ELR (cell line): ENCODE data around the gene HMOX1.

Experiments
- DNase-seq: peaks from one replicate; pipeline ENCODE4 v3.0.0-alpha.2; 2015; ENCODE audit warnings: low read depth

Gene HMOX1, protein sequence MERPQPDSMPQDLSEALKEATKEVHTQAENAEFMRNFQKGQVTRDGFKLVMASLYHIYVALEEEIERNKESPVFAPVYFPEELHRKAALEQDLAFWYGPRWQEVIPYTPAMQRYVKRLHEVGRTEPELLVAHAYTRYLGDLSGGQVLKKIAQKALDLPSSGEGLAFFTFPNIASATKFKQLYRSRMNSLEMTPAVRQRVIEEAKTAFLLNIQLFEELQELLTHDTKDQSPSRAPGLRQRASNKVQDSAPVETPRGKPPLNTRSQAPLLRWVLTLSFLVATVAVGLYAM

DNA sequence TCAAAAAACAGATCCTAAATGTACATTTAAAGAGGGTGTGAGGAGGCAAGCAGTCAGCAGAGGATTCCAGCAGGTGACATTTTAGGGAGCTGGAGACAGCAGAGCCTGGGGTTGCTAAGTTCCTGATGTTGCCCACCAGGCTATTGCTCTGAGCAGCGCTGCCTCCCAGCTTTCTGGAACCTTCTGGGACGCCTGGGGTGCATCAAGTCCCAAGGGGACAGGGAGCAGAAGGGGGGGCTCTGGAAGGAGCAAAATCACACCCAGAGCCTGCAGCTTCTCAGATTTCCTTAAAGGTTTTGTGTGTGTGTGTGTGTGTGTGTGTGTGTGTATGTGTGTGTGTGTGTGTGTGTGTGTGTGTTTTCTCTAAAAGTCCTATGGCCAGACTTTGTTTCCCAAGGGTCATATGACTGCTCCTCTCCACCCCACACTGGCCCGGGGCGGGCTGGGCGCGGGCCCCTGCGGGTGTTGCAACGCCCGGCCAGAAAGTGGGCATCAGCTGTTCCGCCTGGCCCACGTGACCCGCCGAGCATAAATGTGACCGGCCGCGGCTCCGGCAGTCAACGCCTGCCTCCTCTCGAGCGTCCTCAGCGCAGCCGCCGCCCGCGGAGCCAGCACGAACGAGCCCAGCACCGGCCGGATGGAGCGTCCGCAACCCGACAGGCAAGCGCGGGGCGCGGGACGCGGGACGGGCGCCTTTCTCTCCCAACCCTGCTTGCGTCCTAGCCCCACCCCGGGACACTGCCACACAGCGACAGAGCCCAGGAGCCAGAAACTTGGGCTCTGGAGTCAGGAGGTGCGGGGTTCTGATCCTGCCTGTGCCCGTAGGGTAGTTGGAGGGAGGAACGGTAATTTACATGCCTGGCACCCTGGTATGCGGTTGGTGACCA is at the start of gene HMOX1:
Gene HMOX1 (plus strand): TSS at position 560 of the 887 bp plus-strand sequence. CDS start 78 bp downstream, at position 638.
- DNase-seq: peak; percentile 91

DNA sequence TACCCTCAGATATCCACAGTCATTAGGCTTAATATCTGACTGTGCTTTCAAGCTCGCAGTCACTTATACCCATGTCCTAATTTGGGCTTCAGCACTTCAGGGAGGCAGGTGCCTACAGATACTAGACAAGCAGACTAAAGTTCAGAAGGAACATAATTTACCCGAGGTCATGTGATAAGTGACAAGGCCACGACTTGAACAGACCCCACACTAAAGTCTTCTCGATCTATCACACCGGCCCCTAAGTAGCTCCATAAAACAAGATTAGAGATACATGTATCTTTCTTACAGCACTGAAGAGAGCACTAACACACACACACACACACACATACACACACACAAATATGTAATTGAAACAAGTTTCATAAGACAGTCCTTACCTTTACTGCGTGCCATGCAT is 48.6 kb upstream of the HMOX1 start:
- no peak for DNase-seq

DNA sequence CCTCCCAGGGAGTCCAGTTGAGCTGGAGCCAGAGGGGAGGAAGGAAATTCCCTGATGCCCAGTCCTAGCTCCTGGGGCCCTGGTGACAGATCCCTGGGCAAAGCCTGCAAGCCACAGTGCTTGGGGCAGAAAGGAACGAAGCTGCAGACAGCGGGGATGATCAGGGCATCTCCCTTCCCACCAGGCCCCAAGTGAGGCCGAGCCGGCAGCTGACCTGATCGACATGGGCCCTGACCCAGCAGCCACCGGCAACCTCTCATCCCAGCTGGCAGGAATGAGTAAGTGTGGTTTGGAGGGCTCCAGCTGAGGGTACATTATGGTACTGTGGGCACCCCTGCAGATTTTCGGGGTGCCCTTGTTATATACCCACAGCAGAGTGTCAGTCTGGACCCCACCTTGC is 47.7 kb upstream of the HMOX1 start:
- no peak for DNase-seq

DNA sequence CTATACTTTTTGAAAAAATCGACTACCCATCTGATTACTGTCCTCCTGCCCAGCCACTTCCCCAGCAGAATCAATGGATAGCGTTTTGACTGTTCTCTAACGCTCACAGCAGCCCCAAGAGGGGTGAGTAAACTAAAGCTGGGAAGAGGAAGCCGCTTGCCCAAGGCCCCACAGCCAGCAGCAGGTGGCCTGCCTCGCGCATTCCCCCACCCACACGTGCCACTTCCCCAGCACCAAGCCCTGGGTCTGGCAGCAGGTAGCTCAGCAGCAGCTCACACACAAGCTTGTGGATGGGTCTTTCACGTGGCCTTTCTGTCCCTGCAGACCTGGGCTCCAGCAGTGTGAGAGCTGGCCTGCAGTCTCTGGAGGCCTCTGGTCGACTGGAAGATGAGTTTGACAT is 46.9 kb upstream of the HMOX1 start:
- DNase-seq: no peak

DNA sequence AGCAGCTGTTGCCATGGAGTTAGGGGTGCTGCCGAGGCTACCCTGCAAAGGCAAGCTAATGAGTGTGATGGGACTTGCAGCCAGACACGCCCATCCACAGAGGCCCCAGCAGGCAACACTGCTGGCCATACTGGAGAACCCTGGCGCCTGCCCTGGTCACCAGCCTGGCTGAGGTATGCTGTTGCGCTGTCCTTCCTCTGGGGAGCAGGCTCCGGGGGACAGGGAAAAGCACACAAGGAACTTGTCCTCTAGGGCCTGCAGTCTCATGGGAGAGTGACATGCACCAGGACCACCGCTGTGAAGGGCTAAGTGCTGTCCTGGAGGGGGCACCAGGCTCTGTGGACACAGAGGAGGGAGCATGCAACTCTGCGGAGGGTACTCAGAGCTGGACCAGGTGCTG is 45.4 kb upstream of the HMOX1 start:
- peak; percentile 5 for DNase-seq

DNA sequence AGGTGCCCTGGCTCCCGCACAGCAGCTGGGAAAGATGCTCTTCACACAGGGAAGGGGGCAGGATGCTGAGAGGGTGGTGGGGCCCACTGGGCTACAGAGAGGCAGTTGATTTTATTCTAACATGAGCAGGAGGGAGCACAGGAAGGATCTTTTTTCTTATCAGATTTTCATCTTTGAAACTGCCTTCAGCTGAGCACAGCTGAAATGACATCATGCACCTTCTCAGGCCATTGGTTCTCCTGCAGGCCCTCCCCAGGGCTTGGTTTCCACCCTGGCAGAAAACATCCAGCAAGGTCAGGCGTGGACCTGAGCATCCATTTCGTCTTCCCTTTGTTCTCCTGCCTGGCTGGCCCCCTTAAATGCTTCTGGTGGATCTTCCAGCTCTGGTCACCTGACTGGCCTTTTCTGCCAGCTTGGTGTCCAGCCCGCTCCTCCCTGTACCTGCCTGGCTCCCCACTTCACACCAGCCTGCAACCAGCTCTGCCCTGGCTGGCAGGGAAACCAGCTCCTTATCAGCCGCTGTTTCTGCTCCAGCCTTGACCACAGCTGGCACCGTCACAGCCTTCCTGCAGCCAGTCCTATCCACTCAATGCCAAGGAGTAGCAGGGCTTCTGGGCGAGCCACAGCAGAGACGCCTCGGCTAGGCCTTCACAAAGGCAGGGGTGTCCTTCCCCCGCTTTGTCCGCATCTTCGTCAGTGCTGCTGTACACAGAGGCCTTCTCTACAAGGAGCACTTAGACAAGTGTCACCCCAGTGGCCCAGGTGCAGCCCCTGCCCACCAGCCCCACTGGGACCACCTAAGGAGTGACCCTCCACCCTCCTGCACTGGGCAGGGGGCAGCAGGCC is 44.7 kb upstream of the HMOX1 start:
- peak; percentile 6 for DNase-seq

DNA sequence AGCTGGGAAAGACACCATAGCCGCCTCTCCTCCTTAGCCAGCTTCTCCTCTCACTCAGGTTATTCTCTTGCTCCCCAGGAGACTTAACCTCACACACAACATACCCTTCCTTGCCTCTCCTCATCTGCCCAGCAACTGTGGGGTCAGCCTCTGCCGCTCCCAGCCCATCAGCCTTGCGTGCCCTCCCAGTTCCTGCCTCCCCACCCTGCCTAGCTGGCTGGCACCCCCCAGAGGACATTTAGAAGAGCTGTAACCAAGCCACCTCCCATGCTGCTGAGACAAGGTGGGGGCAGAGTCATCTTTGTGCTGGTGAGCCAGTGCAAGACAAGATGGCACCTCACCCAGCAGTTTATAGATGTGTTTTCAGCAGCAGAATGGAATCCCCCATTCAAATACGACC is 43.0 kb upstream of the HMOX1 start:
- peak; percentile 36 for DNase-seq

DNA sequence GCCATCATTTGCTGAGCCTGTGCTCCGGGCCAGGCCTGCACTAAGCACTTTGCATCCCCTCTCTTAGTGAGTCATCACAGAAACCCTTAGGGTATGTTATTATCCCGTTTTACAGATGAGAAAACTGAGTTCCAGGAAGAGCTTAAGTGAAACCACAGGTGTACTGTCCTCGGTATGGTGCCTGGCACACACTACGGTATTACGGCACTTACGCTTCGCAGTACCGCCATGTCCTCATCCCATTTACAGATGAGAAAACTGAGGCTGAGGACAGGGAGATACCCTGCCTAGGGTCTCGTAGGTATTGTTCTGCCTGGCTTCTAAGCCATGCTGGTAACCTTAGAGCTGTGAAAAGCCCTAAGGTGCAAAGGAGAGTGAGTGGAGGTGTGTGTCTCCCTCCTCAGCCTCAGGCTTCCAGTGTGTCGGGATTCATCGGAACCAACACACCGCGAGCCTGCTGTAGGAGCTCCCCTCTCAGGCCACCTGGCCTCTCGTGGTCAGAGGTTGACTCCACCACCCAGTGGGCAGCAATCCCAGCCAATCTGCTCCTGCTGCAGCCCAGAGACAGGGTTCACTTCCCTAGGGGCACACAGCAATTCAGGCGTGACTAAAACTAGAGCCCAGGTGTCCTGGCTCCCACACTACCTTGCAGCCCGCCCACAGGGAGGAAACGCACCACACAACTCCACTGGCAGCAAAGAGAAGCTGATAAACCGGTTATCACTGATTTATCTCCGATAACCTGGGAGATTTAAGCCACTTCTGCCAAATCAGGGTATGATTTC is 39.6 kb upstream of the HMOX1 start:
- no peak for DNase-seq

DNA sequence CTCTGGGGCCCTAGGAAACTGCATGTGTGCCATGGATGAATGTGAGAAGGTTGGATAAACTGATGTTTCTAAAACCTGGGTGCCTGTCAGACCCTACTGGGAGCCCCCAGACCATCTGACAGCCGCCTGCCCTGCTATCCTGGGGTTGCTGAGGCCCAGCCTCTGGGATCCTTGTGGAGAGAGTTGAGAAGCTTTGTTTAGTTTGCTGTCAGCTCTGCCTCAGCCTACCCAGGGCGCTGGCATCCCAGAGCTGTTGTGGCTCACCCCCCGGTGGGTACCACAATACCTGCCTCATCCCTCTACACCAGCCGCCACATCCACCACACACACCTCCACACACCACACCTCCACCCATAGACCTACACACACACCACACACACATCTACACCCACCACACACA is 38.5 kb upstream of the HMOX1 start:
- DNase-seq: no peak

DNA sequence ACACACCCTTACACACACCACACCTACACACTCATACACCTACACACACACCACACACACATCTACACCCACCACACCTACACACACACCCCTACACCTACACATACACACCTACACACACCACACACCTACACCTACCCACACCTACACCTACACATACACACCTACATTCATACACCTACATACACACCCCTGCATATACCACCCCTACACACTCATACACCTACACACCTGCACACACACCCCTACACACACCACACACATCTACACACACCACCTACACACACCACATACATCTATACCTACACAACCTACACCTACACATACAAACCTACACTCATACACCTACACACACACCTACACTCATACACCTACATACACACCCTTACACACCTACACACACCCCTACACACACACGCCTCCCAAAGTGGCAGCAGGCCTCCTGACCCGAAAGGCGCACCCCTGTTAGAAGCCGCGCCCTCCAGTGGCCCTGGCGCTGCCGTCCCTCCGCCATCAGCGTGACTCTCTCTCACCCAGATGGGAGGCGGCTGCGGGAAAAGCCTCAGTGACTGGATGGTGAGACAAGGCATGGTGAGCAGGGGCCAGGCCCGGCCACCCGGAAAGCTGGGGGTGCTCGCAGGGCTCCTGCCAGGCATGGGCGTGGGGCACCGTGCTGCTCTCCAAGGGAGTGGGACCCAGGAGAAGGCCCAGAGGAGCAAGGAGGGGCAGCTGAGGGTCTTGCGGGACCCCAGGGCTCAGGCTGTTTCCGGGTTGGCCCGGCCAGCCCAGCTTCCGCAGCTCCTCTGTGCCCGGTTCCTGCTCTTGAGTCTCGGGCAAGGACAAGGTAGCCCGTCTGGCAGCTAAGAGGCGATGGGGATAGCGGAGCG is 37.0 kb upstream of the HMOX1 start:
- no peak for DNase-seq

DNA sequence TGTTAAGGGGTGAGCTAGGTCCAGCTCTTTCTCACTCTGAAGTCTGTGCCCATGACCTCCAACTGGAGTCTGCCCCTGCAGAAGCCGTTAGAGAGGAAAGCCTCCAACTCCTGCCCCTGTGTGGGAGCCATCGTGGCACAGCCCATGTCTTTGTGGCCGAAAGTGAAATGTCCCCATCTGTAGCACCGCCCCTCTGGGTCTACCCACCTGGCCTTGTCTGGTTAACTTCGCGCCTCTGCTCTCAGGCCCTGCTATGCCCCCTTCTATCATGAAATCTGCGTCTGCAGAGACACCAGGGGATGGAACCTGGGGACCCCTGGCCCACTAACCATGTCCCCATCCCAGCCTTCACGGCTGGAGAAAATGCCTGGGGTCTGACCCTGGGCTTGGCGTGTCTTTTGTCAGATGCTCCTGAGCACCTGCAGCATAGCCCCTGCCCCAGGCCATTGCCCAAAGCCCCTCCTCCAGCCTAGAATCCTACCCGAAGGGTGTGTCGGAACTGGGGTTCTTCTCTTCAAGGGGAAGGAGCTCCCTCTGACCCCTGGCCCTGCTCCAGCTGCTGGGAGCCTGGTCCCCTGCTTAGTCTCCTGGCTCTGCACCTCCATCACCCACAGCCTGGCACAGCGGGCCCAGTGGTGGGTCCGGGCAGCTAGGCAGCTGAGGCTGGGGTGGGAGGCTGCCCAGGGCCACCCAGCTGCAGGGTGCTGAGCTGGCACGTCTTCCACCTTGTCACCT is 35.8 kb upstream of the HMOX1 start:
- DNase-seq: no peak

DNA sequence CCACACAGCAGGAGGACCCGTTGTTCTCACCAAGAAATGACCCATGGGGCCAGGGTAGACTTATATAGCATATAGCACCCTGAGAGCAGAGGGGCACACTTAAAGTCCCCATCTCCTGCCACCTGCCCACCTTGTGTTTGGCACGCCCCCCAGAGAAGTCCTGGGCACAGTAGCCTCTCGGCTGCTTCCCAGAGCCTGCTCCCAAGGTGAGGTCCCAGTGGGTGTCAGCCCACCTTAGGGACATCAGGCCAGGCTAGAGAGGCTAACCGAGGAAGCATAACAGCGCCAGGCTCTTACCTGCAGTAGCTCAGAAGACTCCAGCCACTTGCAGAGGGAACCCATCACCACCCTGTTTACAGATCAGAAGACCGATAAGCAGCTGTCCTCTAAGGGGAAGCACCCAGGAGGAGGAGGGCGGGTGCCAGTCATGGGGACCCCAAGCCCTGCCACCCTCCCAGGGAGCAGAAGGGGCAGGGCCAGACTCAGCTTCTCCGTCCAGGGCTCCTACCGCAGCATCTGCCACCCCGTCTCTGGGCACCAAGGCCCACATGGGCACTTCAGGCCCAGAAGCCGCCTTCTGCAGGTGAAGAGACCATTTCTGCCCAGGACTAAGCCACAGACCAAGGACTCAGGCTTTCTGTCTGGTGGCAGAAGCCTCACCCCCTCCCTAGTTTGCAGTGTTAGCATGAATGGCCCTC is 34.9 kb upstream of the HMOX1 start:
- no peak for DNase-seq

DNA sequence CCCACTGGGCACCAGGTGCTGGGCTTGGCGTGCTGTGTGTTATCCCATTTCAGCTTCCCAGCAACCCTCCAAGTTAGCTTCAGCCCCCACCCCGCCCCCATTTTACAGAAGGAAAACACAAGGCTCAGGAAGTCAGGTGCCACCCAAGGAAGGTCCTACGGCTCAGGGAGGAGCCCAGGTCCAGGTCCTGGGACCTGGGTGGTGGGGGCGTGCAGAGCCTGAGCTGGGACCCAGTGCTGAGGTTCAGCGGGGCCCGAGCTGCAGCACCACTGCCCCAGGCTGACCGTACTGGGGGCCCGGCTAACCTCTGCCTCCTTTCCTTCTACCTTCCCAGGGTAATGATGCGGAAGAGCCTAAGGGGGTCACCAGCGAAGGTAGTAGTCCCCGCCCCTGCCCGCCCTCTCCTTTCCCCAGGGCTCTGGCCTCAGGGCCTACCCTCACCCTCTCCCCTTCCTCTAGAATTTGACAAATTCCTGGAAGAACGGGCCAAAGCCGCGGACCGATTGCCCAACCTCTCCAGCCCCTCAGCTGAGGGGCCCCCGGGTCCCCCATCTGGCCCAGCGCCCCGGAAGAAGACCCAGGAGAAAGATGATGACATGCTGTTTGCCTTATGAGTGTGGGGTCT is 34.2 kb upstream of the HMOX1 start:
- no peak for DNase-seq

DNA sequence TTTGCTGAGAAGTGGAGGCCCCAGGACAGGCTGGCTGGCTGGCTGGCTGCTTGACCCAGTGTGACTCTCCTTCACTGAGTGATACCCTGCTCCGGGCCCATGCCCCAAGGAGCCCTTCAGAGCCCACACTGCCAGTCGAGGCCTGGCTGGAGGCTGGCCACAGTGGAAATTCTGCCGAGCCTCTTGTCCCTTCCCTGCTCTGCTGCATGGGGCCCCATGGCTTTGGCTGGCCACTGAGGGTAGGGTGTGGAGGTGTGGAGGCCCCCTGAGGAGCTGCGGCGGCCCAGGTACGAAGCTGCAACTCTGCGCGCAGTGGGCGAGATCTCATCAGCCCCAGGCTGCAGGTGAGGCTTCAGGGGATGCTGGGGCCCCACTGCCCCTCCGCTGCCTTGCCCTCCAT is 33.4 kb upstream of the HMOX1 start:
- no peak for DNase-seq

DNA sequence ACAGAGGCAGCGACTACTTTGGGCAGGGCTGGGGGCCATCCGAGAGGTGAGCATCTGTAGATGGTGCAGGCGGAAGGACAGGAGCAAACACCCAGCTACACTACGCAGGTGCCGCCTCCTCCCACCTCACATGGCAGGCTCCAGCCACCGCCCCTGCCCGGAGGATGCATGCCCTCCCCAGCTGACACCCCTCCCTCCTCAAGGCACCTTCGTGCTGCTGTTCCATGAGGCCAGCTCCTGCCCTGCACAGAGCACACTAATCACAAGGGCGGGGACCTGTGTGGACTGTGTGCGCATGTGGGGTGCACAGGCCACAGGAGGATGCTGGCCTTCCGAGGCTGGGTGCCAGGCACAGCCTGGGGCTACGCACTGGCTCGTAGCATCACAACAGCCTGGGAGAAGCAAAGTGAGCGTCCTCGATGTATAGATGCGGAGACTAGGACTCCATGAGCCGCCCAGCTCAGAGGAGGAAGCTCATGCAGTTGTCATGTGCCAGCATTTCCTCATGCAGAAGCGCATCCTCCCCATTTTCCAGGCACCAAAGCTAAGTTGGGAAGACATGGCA is 32.8 kb upstream of the HMOX1 start:
- no peak for DNase-seq

DNA sequence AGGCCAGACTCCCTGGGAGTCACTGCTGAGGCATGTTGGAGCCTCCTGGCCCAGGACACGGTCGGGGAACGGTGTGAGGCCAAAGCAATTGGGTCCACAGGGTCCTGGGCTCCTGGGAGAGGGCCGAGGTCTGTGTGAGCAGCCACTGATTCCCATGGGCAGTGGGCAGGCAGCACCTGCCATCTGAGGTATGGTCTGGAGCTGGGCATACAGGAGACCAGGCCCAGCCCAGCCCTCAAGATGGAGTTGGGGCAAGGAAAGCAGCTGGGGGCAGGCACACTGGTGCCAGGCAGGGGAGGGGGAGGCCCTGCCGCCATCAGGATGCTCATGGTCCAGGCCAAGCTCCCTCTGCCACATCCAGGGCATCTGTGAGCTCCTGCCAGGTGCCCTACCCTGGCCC is 32.2 kb upstream of the HMOX1 start:
- no peak for DNase-seq

DNA sequence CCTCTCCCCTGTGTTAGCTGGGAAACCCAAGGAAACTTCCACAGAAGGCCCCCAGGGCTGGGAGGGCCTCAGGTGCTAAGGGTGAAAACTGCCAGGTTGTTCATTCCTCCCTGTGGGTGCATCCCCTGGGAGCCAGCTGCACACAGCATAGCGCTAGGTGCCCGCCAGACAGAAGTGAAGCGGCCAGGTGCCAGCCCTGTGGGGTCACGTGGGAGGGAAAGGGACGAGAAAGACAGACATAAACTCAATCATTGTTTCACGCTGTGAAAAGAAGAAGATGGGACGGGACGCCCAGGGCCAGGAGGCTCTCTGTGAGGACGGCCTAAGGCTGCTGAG is 31.6 kb upstream of the HMOX1 start:
- DNase-seq: no peak

DNA sequence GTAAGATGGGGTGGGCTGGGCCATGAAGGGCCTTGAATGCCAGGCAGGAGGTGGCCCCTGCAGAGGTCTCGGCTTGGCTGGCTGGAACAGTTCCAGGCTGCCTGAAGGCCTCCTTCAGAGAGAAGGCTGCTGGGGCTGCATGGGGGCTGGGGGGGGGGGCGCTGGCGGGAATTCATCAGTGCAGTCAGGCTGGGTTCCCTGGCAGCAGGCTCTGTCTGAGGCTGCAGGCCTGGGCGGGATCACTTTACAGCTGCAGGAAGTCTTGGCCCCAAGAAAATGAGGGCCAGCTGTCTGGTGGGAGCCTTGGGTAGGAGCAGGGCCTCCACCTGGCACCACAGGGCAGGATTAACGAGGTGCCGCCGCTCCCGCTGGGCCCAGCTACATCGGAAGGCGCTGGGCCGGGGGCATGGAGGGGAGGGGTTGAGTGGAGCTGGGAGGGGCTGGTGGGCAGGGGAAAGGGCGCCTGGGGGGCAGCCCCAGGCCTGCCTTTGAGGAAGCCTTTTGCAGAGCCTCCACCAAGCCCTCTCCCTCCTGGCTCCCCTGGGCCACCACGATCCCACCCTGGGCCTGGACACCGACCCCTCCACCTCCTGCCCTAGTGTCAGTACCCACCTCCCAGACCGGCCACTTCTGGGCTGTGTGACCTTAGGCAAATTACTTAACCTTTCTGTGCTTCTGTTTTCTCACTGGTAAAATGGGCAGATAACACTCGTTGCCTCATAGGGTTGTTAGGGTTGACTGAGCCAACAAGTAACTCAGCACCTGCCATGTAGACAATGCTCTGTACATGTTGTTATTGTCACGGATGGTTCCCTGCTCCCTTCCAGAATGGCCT is 31.0 kb upstream of the HMOX1 start:
- DNase-seq: no peak
